SK-N-SH treated with all-trans-retinoic acid at 6 μM for 48 hours (cell line): ENCODE results near the gene MFSD11.

ENCODE experiments used
- ARNTL ChIP-seq: fragments of 450-650 bp; formaldehyde crosslinking; IDR thresholded peaks from 2 replicates; pipeline ENCODE4 v1.5.0; 2020; ENCODE audit warnings: low read depth, mild to moderate bottlenecking, moderate library complexity, borderline replicate concordance
- OSR1 ChIP-seq: fragments of 250-450 bp; sonication (Bioruptor Pico); IDR thresholded peaks from 2 replicates; pipeline ENCODE4 v1.8.0; 2022; ENCODE audit warnings: moderate library complexity, mild to moderate bottlenecking, inconsistent platforms
- RARB ChIP-seq: fragments of 250-450 bp; sonication (Bioruptor Pico); IDR thresholded peaks from 2 replicates; pipeline ENCODE4 v1.8.0; 2021; ENCODE audit warnings: mild to moderate bottlenecking, moderate library complexity

DNA sequence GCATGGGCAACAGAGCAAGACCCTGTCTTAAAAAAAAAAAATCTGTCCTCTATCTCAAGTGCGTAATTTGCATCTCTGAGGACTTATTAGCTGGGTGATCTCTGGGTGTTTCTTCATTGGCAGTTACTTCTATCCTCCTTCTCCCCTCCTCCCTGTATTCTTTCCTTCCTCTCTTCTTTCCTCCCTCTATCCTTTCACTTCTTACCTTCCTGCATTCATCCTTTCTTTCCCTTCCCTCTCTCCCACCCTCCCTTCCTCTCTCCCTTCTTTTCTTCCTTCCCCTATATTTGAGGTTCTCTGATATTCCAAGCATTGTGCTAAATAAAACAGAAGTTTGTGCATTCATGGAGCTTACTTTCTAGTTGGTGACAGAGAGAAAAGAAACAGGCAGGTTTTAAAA lies 10.7 kb downstream of the MFSD11 start:
- TF ChIP-seq ARNTL (CRISPR knock-in tag) (no peak), OSR1 (CRISPR knock-in tag) (no peak), RARB (CRISPR knock-in tag) (no peak)
